K562 (cell line): ENCODE measurements around the gene ZNF692. TPM values are rescaled to one million over a fixed set of nuclear protein-coding genes. Genes with fewer than 3 reads are reported as not detected.

ENCODE experiments used
- E2F3 ChIP-seq: fragments of 250-450 bp; sonication (Bioruptor Pico); IDR thresholded peaks from 2 replicates; pipeline ENCODE4 v1.4.0; 2020; ENCODE audit warnings: mild to moderate bottlenecking
- FUS ChIP-seq: fragments of 200-400 bp; formaldehyde crosslinking; optimal IDR thresholded peaks from 2 replicates; pipeline ENCODE3; 2017; ENCODE audit warnings: low read depth, low read length
- MYC ChIP-seq, 2 experiments: fragments of 250-450 bp in 1 of 2; sonication (Bioruptor Pico) in 1 of 2; IDR thresholded peaks; 2 replicates each; pipeline versions ENCODE4 v1.5.1 to v1.6.1; 2012 to 2021; ENCODE audit warnings: low read depth in 2 of 2, borderline replicate concordance in 1 of 2, improper control_type of control experiment in 1 of 2, low read length in 1 of 2, mild to moderate bottlenecking in 1 of 2, moderate library complexity in 1 of 2
- MYNN ChIP-seq, 2 experiments: sonication (generic); formaldehyde crosslinking in 1 of 2; IDR thresholded peaks; 2 replicates each; pipeline versions ENCODE4 v1.5.0 to v1.6.1; 2016 to 2020; ENCODE audit warnings: antibody characterized with exemption in 1 of 2, missing genetic modification reagents in 1 of 2
- SETDB1 ChIP-seq: IDR thresholded peaks from one replicate; pipeline ENCODE4 v1.6.1; 2012; ENCODE audit warnings: low read length, control low read depth, inconsistent platforms
- SNIP1 ChIP-seq: fragments of 450-650 bp; IDR thresholded peaks from 2 replicates; pipeline ENCODE4 v1.7.1; 2017; ENCODE audit warnings: low read depth, mild to moderate bottlenecking
- SOX6 ChIP-seq: fragments of 450-650 bp; IDR thresholded peaks from 2 replicates; pipeline ENCODE4 v1.6.1; 2014; ENCODE audit warnings: mild to moderate bottlenecking
- SREBF2 ChIP-seq: sonication (generic); formaldehyde crosslinking; IDR thresholded peaks from 2 replicates; pipeline ENCODE4 v1.4.0; 2020; ENCODE audit warnings: mild to moderate bottlenecking, missing genetic modification reagents
- U2AF1 ChIP-seq: fragments of 200-400 bp; formaldehyde crosslinking; optimal IDR thresholded peaks from 2 replicates; pipeline ENCODE3; 2017; ENCODE audit warnings: mild to moderate bottlenecking, low read depth, low read length, moderate library complexity
- polyA plus RNA-seq, 8 experiments: library from polyadenylated mRNA; depleted of rRNA in 4 of 8; stranded (reverse) in 5 of 8; unstranded in 3 of 8; fragments of >200 nt; fragmentation: Nextera tagmentation in 2 of 8; fragmentation: Illumina TruSeq in 1 of 8; extraction: Ambion mirVana in 2 of 8; extraction: Trizol in 1 of 8; gene quantifications; 2 replicates each; pipeline versions ENCODE4 v1.2.1 to v1.2.3, GENCODE V29; 2011 to 2014; ENCODE audit warnings: inconsistent platforms in 1 of 8, missing spikeins in 1 of 8
- total RNA-seq, 7 experiments: library from RNA; depleted of rRNA in 6 of 7; stranded (reverse); fragments of >200 nt in 6 of 7; fragmentation: Illumina TruSeq in 2 of 7; extraction: Trizol in 2 of 7; gene quantifications; 2 replicates each; pipeline versions ENCODE4 v1.2.1 to v1.2.3, GENCODE V29; 2011 to 2021; ENCODE audit warnings: low replicate concordance in 1 of 7
- TF ChIP-seq, protein P1 (sequence below): fragments of 250-450 bp; sonication (Bioruptor Pico); IDR thresholded peaks from 2 replicates; pipeline ENCODE4 v1.4.0; 2020; ENCODE audit warnings: mild to moderate bottlenecking, moderate library complexity
- TF ChIP-seq, protein P2 (sequence below), 2 experiments: fragments of 150-350 bp in 1 of 2; IDR thresholded peaks; 2 replicates each; pipeline ENCODE4 v1.6.1; 2012 to 2016; ENCODE audit warnings: low read depth in 2 of 2, low read length in 2 of 2, mild to moderate bottlenecking in 1 of 2, moderate library complexity in 1 of 2
- TF ChIP-seq, protein P3 (sequence below): fragments of 450-650 bp; IDR thresholded peaks from 2 replicates; pipeline ENCODE4 v1.6.1; 2017; ENCODE audit warnings: antibody characterized with exemption

The ZNF692 gene
- total and polyA plus RNA-seq, 9 of the 15 experiments (the other 6 are each of a cell fraction or from before 2014, with no cell fraction given) = 8.4 to 143 (median 55.9) TPM

DNA sequence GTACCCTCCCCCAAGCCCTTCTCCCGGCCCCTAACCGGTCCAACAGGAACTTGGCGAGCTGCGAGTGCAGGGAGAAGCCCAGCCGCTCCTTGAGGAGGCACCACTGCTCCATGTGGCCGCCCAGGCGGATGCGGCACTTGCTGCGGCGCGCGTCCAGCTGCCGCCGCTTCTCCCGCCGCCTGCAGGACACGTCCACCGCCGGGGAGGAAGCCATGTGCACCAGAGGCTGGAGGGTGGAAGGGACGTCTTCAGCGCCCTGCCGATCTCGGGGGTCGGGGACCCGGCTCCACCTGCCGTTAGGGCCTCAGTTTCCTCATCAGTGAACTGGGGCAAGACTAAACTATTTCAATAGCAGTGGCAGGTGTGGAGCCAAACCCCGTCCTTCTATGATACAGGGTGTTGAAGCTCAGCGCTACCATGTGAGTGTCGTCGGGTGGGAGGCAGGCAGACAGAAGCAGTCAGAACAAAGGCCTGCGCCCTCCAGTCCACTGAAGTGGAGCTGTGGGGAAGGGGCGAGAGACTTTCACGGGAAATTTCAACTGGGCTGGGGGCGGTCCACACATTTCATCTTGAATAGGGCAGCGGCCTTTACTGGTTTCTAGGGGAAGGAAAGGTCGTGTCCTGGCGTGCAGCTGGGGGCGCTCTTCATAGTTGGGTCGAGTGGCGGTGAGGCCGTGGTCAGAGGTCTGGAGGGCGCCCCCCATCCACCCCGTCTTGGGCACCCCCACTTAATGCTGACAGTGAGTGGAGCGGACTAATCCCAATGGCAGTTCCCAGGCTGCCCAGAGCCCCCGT lies 592 bp downstream of the ZNF692 start (continued):
- TF ChIP-seq, protein P1, sequence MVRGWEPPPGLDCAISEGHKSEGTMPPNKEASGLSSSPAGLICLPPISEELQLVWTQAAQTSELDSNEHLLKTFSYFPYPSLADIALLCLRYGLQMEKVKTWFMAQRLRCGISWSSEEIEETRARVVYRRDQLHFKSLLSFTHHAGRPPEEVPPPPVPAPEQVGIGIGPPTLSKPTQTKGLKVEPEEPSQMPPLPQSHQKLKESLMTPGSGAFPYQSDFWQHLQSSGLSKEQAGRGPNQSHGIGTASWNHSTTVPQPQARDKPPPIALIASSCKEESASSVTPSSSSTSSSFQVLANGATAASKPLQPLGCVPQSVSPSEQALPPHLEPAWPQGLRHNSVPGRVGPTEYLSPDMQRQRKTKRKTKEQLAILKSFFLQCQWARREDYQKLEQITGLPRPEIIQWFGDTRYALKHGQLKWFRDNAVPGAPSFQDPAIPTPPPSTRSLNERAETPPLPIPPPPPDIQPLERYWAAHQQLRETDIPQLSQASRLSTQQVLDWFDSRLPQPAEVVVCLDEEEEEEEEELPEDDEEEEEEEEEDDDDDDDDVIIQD (CRISPR knock-in tag) = no peak; the same call in 1 of the 2 replicates
- TF ChIP-seq E2F3 (CRISPR knock-in tag) (peak; percentile 71; the same call in 1 of the 2 replicates), SREBF2 (CRISPR knock-in tag) (no peak), U2AF1 (no peak), MYNN (IDR thresholded peaks at IDR 0.05) (no peak), MYNN (CRISPR knock-in tag; IDR thresholded peaks at IDR 0.05) (no peak), SNIP1 (no peak), SOX6 (peak; percentile 13; the same call in 1 of the 2 replicates), MYC (IDR thresholded peaks at IDR 0.05; ENCODE audit: low read depth, low read length) (peak; percentile 93), MYC (CRISPR knock-in tag; IDR thresholded peaks at IDR 0.05; ENCODE audit: borderline replicate concordance, low read depth) (peak; percentile 58; the same call in 1 of the 2 replicates), FUS (no peak), SETDB1 (no peak)
- TF ChIP-seq, protein P2, sequence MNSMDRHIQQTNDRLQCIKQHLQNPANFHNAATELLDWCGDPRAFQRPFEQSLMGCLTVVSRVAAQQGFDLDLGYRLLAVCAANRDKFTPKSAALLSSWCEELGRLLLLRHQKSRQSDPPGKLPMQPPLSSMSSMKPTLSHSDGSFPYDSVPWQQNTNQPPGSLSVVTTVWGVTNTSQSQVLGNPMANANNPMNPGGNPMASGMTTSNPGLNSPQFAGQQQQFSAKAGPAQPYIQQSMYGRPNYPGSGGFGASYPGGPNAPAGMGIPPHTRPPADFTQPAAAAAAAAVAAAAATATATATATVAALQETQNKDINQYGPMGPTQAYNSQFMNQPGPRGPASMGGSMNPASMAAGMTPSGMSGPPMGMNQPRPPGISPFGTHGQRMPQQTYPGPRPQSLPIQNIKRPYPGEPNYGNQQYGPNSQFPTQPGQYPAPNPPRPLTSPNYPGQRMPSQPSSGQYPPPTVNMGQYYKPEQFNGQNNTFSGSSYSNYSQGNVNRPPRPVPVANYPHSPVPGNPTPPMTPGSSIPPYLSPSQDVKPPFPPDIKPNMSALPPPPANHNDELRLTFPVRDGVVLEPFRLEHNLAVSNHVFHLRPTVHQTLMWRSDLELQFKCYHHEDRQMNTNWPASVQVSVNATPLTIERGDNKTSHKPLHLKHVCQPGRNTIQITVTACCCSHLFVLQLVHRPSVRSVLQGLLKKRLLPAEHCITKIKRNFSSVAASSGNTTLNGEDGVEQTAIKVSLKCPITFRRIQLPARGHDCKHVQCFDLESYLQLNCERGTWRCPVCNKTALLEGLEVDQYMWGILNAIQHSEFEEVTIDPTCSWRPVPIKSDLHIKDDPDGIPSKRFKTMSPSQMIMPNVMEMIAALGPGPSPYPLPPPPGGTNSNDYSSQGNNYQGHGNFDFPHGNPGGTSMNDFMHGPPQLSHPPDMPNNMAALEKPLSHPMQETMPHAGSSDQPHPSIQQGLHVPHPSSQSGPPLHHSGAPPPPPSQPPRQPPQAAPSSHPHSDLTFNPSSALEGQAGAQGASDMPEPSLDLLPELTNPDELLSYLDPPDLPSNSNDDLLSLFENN (IDR thresholded peaks at IDR 0.05; ENCODE audit: low read depth in 2 of 2, low read length in 2 of 2) = no peak
- TF ChIP-seq, protein P3, sequence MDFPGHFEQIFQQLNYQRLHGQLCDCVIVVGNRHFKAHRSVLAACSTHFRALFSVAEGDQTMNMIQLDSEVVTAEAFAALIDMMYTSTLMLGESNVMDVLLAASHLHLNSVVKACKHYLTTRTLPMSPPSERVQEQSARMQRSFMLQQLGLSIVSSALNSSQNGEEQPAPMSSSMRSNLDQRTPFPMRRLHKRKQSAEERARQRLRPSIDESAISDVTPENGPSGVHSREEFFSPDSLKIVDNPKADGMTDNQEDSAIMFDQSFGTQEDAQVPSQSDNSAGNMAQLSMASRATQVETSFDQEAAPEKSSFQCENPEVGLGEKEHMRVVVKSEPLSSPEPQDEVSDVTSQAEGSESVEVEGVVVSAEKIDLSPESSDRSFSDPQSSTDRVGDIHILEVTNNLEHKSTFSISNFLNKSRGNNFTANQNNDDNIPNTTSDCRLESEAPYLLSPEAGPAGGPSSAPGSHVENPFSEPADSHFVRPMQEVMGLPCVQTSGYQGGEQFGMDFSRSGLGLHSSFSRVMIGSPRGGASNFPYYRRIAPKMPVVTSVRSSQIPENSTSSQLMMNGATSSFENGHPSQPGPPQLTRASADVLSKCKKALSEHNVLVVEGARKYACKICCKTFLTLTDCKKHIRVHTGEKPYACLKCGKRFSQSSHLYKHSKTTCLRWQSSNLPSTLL = no peak
